ENCODE data around the gene CGB2.

DNA sequence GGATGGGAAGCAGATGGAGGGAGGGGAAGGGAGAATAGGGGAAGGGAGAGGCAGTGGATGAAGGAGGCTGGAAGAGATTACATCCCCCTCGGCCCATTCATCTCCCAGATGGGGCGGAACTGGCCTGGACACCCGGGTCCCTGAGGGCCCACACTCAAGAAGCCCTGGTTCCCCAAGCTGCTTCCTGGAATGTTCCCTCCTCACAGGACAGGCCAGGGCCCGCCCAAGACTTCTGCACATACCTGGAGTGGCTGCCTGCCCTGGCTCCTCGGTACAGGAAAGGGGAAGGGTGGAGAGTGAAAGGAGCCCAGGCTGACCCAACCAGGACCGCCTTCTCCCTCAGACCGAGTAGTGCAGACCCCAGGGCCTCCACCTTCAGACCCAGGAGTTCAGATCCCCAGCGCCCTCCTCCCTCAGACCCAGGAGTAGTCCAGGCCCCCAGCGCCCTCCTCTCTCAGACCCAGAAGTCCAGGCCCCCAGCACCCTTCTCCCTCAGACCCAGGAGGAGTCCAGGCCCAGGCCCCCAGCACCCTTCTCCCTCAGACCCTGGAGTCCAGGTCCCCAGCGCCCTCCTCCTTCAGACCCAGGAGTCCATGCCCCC lies 32.4 kb downstream of the CGB2 start:
- TF ChIP-seq, protein P1, sequence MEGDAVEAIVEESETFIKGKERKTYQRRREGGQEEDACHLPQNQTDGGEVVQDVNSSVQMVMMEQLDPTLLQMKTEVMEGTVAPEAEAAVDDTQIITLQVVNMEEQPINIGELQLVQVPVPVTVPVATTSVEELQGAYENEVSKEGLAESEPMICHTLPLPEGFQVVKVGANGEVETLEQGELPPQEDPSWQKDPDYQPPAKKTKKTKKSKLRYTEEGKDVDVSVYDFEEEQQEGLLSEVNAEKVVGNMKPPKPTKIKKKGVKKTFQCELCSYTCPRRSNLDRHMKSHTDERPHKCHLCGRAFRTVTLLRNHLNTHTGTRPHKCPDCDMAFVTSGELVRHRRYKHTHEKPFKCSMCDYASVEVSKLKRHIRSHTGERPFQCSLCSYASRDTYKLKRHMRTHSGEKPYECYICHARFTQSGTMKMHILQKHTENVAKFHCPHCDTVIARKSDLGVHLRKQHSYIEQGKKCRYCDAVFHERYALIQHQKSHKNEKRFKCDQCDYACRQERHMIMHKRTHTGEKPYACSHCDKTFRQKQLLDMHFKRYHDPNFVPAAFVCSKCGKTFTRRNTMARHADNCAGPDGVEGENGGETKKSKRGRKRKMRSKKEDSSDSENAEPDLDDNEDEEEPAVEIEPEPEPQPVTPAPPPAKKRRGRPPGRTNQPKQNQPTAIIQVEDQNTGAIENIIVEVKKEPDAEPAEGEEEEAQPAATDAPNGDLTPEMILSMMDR (CRISPR knock-in tag; IDR thresholded peaks at IDR 0.05), result no peak
- TF ChIP-seq ZNF569 (CRISPR knock-in tag; IDR thresholded peaks at IDR 0.05; ENCODE audit: borderline replicate concordance) (no peak), YY1 (IDR thresholded peaks at IDR 0.05; ENCODE audit: insufficient read depth, insufficient replicate concordance, low read depth, low read length) (no peak), ZBTB2 (CRISPR knock-in tag; IDR thresholded peaks at IDR 0.05; ENCODE audit: low read depth) (no peak), NFIC (IDR thresholded peaks at IDR 0.05; ENCODE audit: low read length) (no peak), SNAPC5 (CRISPR knock-in tag; IDR thresholded peaks at IDR 0.05; ENCODE audit: borderline replicate concordance) (no peak), ZFP90 (CRISPR knock-in tag; IDR thresholded peaks at IDR 0.05; ENCODE audit: borderline replicate concordance) (no peak), ETS1 (CRISPR knock-in tag; IDR thresholded peaks at IDR 0.05) (no peak), ZBTB1 (CRISPR knock-in tag; IDR thresholded peaks at IDR 0.05; ENCODE audit: borderline replicate concordance) (no peak), GTF2F1 (IDR thresholded peaks at IDR 0.05; ENCODE audit: low read length) (no peak), ZNF883 (CRISPR knock-in tag; IDR thresholded peaks at IDR 0.05; ENCODE audit: not compliant biosample characterization) (no peak), NR3C1 (CRISPR knock-in tag; IDR thresholded peaks at IDR 0.05) (no peak)
- TF ChIP-seq, protein P2, sequence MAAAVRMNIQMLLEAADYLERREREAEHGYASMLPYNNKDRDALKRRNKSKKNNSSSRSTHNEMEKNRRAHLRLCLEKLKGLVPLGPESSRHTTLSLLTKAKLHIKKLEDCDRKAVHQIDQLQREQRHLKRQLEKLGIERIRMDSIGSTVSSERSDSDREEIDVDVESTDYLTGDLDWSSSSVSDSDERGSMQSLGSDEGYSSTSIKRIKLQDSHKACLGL (CRISPR knock-in tag; IDR thresholded peaks at IDR 0.05), result no peak
- TF ChIP-seq, protein P3, sequence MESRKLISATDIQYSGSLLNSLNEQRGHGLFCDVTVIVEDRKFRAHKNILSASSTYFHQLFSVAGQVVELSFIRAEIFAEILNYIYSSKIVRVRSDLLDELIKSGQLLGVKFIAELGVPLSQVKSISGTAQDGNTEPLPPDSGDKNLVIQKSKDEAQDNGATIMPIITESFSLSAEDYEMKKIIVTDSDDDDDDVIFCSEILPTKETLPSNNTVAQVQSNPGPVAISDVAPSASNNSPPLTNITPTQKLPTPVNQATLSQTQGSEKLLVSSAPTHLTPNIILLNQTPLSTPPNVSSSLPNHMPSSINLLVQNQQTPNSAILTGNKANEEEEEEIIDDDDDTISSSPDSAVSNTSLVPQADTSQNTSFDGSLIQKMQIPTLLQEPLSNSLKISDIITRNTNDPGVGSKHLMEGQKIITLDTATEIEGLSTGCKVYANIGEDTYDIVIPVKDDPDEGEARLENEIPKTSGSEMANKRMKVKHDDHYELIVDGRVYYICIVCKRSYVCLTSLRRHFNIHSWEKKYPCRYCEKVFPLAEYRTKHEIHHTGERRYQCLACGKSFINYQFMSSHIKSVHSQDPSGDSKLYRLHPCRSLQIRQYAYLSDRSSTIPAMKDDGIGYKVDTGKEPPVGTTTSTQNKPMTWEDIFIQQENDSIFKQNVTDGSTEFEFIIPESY (CRISPR knock-in tag; IDR thresholded peaks at IDR 0.05), result no peak
